T-helper 1 cell treated with Interleukin-12 subunit alpha and Interleukin-12 subunit beta and Interleukin-4 antibody, amounts not matched to agents 30 ng/mL and 1 ng/mL, for 36 hours (primary cell): ENCODE results near the gene LRRC4B. TPM values are rescaled to one million over a fixed set of nuclear protein-coding genes. Genes with fewer than 3 reads are reported as not detected.

Experiments used
- intact Hi-C: fragments of 100-400 bp; cut with micrococcal nuclease; formaldehyde crosslinking; loops from one replicate; pipeline ENCODE4 v1.15.1; 2024
- total RNA-seq: library from RNA; stranded (reverse); gene quantifications from 2 replicates; pipeline ENCODE4 v1.2.3, GENCODE V29; 2022

LRRC4B gene
- total RNA-seq, 1 donor from 2014 or later, result not detected

GRCh38 chr19:50490411-50490811 lies 77.8 kb downstream of the LRRC4B start:
- intact Hi-C loops, result no loop called here

- intact Hi-C loops, result no loop called here
Observed at GRCh38 chr19:50489461-50490011, 78.7 kb downstream of the LRRC4B start.

GRCh38 chr19:50488389-50489194 lies 79.6 kb downstream of the LRRC4B start:
- intact Hi-C loops, result no loop called here

- intact Hi-C loops, result no loop called here
Observed at GRCh38 chr19:50486823-50487515, 81.3 kb downstream of the LRRC4B start.

GRCh38 chr19:50485284-50485955 lies 82.8 kb downstream of the LRRC4B start:
- intact Hi-C loops, result no loop called here

GRCh38 chr19:50482916-50483315 lies 85.3 kb downstream of the LRRC4B start:
- intact Hi-C loops, result no loop called here

- intact Hi-C loops, result no loop called here
Observed at GRCh38 chr19:50482271-50482855, 85.9 kb downstream of the LRRC4B start.

- intact Hi-C loops, result no loop called here
Observed at GRCh38 chr19:50481351-50482149, 86.7 kb downstream of the LRRC4B start.

GRCh38 chr19:50480281-50481111 lies 87.7 kb downstream of the LRRC4B start:
- intact Hi-C loops, result no loop called here

GRCh38 chr19:50479761-50480251 lies 88.4 kb downstream of the LRRC4B start:
- intact Hi-C loops, result no loop called here

- intact Hi-C loops, result no loop called here
Observed at GRCh38 chr19:50478901-50479715, 89.1 kb downstream of the LRRC4B start.

GRCh38 chr19:50477751-50478515 lies 90.3 kb downstream of the LRRC4B start:
- intact Hi-C loops, result loop anchor here (2.0 kb wide), 2 partner anchors 47 to 109 kb away; no protein-coding TSS in a partner anchor

GRCh38 chr19:50476907-50477238 lies 91.4 kb downstream of the LRRC4B start:
- intact Hi-C loops, result loop anchor here (1.0 to 2.0 kb wide), 8 partner anchors 16 to 148 kb away; partner anchors contain the start of genes JOSD2, KCNC3, NR1H2 and POLD1

GRCh38 chr19:50476224-50476906 lies 91.9 kb downstream of the LRRC4B start, which contains the start of the genes EMC10 and GARIN5A:
Gene EMC10 (plus strand): TSS chr19:50476507. CDS start chr19:50476545, 38 bp downstream.
Gene GARIN5A (minus strand): TSS chr19:50476848. CDS start chr19:50476388, 460 bp downstream.
- intact Hi-C loops, result loop anchor here (1.0 to 2.0 kb wide), 8 partner anchors 15 to 147 kb away; partner anchors contain the start of genes JOSD2, KCNC3, NR1H2 and POLD1

- intact Hi-C loops, result loop anchor here (1.0 to 2.0 kb wide), 8 partner anchors 14 to 146 kb away; partner anchors contain the start of genes JOSD2, KCNC3, NR1H2 and POLD1
Observed at GRCh38 chr19:50475736-50476223, 92.5 kb downstream of the LRRC4B start.

- intact Hi-C loops, result no loop called here
Observed at GRCh38 chr19:50475101-50475568, 93.1 kb downstream of the LRRC4B start.
